NCI-H446 (cell line): ENCODE measurements around the gene ABCG4.
"Not testable (repeated sequence)": the region's sequence is repeated elsewhere in the genome, so short reads cannot be mapped to it uniquely, and the experiment has no call there.

ENCODE experiments used
- DNase-seq, 2 experiments: peaks; one replicate each; lab custom pipeline; 2025; lab: John Stamatoyannopoulos, UW

The ABCG4 gene

DNA sequence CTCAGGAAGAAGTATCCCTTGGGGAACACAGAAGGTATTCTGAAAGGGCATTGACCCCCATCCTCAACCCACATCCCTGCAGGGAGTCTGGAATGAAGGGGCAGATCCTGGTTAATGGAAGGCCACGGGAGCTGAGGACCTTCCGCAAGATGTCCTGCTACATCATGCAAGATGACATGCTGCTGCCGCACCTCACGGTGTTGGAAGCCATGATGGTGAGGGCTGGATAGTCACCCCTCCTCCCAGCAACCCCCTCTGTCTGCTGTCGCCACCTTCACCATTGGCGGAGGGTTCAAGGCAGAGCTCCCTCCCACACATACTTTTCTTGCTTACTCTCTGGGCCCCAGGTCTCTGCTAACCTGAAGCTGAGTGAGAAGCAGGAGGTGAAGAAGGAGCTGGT lies 5.3 kb downstream of the ABCG4 start:
- DNase-seq = no peak

DNA sequence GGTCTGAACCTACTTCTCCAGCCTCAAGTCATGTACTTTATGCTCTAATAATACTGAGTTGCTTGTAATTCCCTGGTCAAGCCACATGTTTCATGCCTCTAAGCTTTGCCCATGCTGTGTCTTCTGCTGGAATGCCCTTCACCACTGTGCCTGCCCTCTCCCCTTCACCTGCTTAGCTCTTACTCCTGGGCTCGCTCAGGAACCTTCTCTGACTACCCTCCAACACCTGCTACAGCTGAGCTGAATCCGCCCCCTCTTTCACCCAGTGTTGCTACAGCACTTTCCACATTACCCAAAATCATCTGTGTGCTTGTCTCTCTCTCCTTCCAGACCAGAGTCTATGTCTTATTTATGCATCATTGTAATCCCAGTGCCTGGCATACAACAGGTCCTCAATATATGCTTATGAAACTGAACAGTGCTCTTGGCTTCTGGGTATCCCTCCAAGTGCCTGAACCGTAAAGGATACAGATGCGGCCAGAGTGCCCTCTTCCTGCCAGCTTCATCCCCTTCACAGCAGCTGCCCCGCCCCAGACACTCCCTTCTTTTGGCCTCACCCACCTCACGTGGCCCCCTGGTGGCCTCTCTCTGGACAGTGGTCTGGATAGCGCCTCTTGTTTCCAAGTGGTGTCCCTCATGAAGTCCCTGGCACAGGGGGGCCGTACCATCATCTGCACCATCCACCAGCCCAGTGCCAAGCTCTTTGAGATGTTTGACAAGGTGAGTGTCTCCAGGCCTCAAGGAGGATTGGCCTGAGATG lies 7.1 kb downstream of the ABCG4 start:
- DNase-seq = no peak

DNA sequence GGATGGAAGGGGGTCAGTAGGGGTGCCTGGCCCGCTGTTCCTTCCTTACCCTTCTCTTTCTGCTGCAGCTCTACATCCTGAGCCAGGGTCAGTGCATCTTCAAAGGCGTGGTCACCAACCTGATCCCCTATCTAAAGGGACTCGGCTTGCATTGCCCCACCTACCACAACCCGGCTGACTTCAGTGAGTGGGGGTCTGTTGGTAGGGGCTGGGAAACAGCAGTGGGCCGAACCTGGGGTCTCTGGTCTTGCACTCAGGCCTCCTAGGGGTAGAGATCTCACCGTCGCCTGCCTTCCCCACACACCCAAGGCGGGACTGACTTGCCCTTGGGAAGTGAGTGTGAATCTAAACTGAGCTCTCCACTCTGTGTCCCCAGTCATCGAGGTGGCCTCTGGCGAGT lies 7.6 kb downstream of the ABCG4 start:
- DNase-seq = no peak

DNA sequence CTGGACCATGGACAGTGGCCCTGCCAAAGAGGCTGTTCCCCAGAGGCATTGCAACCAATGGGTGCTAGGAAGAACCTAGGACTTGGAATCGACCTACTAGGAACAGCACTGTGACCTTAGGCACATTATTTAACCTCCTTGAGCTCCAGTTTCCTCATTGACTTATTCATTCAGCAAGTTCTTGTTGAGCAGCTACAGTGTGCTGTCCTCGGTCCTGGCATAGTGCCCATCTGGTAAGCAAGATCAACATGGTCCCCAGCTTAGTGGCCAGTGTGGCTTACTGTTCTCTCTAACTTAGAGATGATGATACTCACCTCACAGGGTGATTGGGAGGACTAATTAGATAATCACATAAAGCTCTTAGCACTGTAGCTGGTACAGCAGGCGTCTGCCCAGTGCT lies 8.2 kb downstream of the ABCG4 start:
- DNase-seq = no peak

DNA sequence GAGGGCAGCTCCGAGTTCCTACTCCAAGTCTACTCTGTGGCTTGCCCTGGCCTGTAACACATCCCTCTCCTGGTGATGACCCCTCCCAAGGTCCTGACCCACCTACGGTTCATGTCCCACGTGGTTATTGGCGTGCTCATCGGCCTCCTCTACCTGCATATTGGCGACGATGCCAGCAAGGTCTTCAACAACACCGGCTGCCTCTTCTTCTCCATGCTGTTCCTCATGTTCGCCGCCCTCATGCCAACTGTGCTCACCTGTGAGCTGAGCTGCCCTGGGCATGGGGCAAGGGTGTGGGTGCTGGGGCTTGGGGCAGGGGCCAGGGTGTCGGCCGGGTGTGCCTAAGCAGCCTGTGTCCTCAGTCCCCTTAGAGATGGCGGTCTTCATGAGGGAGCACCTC lies 9.6 kb downstream of the ABCG4 start:
- no peak for DNase-seq

DNA sequence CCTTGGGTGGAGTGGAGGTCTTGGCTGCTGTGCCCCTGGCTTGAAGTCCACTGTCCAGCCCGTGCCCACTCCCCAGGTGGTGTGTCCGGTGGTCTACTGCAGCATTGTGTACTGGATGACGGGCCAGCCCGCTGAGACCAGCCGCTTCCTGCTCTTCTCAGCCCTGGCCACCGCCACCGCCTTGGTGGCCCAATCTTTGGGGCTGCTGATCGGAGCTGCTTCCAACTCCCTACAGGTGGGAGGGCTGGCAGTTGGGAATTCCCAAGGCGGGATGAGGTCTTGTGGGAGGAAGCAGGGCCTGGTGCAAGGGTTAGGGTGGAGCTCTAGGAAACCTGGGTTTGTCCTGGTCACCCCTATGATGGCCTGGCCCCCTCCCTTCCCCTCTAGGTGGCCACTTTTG lies 11.3 kb downstream of the ABCG4 start:
- no peak for DNase-seq

DNA sequence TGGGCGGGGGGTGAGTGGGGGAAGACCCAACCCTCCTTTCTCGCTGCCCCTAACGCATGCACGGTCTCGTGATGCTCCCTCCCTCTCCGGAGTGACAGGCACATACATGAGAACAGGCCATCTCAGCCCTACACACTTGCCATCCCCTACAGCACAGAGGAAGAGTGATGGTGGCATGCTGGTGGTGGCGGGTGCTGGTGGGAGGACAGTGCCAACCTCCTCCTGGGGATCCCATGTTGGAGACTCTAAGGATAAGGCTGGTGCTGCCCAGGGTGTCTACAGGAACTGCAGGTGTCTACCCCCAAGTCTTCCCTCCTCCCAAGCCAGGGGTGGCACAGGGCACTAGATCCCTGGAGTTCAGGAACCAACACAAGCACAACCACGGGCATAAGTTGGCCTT lies 13.0 kb downstream of the ABCG4 start:
- DNase-seq = no peak

DNA sequence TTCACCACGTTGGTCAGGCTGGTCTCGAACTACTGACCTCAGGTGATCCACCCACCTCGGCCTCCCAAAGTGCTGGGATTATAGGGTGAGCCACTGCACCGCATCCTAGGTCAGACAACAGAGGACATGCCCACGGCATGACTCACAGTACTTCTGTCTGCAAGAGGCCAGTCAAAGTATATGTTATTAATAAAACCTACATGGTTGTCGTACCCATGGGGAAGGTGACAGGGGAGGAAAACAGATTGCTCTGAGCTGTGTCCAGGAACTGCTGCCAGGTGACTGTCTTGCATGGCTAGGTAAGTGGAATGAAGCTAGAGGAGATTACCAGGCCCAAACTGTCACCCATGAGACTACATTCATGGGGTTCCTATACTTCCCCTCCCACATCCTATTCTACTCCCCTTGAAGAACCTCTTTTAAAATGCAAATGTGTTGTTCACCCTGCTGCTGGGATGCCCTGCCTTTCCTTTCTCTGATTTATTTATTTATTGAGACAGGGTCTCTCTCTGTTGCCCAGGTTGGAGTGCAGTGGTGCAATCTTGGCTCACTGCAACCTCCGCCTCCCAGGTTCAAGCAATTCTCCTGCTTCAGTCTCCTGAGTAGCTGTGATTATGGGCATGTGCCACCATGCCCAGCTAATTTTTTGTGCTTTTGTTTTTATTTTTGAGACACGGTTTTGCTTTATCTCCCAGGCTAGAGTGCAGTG lies 17.7 kb downstream of the ABCG4 start:
- DNase-seq = no peak

DNA sequence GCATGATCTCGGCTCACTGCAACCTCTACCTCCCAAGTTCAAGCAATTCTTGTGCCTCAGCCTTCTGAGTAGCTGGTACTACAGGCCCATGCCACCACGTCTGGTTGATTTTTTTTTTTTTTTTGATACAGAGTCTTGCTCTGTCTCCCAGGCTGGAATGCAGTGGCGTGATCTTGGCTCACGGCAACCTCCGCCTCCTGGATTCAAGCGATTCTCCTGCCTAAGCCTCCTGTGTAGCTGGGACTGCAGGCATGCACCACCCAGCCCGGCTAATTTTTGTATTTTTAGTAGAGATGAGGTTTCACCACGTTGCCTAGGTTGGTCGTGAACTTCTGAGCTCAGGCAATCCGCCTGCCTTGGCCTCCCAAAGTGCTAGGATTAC lies 18.2 kb downstream of the ABCG4 start:
- DNase-seq = not testable (repeated sequence)

DNA sequence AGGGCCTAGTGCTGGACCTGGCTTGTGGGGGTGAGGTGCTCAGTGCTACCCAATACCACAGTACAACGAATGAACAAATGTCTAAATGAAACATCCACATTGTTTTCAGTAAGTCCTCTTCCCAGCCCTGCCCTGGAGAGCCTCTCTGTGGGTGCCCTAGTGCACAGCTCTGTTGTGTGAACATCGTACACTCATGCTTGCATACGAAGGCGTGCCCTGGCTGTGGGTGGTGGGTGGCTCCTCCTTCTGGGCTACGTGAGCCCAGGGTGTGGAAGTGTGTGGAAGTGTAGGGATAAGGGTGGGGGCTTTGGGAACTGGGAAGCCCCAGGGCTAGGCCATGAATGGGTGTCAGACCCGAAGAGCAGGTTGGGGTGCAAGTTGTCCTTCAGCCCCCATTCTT lies 19.1 kb downstream of the ABCG4 start:
- no peak for DNase-seq

DNA sequence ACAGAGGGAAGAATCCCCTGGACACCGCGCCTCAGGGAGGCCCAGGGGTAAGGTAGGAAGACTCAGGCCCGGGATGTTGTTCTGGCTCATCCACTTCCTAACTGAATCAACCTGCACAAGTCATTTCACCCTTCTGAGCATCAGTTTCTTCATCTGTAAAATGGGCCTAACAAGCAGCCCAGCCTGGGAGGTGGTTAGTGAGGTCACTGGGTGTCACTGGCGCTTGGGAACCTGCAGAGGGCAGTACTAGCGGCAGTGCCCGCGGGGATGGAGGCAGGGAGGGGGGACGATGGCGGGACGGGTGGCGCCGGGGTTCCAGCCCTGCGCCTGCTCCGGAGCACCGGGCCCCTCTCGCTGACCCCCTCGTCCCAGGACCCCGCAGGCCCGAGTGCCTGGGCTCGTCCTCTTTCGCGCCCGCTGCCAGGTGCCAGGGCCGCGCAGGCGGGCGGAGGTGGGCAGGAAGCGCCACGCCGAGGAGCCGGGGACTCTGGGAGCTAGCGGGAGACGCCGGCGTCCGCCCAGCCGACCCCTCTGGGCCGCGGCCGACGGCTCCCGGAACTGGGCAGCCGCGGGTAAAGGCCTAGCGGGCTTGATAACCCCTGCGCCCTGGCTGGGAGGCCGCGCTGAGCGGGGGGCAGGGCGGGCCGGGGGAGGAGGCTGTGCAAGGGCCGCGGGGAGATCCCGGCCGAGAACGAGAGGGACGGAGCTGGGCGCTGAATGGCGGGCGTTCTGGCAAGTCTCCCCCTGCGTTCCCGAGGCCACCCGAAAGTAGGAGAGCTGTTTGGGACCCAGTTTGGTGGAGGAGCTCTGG lies 19.8 kb downstream of the ABCG4 start, which contains the start of gene NLRX1:
Gene NLRX1, plus strand, starts transcription at position 255 of the 811 bp plus-strand sequence. CDS start 2,679 bp downstream, outside the sequence.
- peak in 1 of 2 experiments; percentile 62 for DNase-seq

DNA sequence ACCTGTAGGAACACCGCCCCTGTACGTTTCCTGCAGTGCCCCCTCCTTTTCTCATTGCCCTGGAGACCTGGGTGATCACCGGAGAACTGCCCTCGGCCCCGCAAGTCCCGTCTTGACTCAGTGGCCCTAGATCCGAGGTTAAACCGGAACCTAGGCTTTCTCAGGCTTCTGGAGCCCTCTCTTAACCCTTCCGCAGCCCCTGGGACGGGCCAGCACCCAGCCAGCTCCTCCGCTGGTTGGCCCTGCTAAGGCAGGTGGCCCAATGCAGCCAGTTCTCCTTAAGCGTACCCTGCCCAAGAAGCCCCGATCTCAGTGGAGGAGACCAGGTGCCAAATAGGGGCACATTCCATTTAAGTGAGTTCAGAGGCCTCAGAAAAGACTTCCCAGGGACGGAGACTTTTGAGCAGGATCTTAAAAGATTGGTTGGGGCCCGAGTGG lies 20.4 kb downstream of the ABCG4 start:
- DNase-seq = no peak

DNA sequence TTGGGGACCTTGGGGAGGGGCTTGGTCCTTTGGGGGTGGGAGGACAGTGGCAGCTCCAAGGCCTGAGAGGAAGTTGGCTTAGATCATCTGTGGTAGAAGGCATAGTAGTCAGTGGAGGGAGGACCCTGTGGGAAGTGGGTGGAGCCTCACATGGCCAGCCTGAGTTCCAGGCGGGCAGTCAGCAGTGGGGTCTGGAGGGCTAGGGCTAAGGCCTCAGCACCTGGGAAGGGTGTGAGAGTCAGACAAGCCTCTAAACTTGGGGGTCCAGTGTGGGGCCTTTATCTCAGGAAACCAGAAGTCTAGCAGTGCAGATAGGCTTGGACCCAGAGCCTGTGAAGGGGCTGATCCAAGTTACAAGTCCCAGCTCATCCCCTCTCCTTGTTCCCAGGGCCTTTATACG lies 23.7 kb downstream of the ABCG4 start:
- no peak for DNase-seq

DNA sequence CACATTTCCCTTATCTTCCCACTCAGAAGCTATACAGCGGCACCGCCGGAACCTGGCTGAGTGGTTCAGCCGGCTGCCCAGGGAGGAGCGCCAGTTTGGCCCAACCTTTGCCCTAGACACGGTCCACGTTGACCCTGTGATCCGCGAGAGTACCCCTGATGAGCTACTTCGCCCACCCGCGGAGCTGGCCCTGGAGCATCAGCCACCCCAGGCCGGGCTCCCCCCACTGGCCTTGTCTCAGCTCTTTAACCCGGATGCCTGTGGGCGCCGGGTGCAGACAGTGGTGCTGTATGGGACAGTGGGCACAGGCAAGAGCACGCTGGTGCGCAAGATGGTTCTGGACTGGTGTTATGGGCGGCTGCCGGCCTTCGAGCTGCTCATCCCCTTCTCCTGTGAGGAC lies 24.6 kb downstream of the ABCG4 start:
- no peak for DNase-seq

DNA sequence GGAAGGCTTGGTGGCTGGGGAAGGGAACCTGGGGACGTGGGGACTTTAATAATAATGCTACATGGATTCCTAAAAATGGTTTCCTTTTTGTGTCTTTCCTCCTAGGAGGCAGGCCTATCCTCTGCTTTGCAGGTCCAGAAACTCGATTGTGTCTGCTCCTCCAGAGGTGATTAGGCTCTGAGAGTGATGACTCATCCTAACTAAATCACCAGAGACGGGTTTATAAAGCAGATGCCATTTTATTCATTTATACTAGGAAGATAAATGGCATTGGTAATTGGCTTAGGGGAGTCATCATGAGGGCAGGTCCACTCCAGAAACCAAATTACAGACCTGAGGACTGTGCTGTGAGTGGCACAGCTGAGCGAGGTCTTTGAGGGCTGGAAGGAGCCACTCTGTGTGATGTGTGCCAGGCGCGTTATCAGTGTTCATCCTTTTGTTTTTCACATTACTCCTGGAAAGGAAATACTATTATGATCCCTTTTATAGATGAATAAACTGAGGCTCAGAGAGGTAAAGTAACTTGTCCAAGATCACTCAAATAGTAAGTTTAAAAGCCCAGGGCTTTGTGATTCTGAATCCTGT lies 26.7 kb downstream of the ABCG4 start:
- no peak for DNase-seq

DNA sequence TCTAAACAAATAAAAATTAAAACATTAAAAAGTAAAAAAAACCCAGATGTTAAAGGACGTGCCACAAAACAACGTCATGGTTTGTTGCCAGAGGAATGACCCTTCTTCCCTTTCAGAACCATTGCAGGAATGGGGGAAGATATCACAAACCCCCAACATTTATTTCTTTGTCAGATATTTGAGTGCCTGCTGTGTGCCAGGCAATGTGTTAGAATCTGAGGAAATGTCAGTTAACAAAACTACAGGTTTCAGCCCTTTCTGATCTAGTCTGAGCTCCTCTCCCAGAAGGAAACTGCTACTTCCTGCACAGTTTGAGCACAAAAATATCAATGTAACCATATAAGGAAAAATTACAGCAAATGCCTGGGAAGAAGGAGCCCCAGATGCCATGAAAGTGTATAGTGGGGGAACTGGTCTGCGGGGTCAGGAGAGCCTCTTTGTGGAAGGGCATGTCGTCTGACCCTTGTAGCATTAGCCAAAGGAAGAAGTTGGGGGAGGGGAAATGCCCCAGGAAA lies 29.4 kb downstream of the ABCG4 start:
- no peak for DNase-seq

DNA sequence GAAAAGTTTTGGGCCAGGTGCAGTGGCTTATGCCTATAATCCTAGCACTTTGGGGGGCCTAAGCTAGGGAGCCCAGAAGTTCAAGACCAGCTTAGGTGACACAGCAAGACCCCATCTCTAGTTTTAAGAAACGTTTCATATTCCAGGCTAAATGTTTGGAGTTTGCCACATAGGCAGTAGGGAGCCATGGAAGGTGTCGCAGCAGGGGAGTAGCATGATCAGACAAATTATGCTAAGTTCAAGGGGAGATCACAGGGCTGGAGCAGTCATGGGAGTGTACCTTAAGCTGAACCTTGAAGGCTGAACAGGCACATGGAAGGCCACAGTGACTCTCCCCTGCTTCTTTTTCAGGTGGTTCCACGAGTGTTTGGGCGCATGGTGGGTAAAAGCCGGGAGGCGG lies 30.5 kb downstream of the ABCG4 start:
- DNase-seq = no peak

DNA sequence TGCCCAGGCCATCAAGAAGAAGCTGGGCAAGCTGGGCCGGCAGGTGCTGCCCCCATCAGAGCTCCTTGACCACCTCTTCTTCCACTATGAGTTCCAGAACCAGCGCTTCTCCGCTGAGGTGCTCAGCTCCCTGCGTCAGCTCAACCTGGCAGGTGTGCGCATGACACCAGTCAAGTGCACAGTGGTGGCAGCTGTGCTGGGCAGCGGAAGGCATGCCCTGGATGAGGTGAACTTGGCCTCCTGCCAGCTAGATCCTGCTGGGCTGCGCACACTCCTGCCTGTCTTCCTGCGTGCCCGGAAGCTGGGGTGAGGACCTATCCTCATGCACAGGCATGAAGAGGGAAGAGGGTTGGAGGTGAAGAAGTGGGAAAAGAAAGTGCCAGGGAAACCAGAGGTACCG lies 31.1 kb downstream of the ABCG4 start:
- DNase-seq = no peak

DNA sequence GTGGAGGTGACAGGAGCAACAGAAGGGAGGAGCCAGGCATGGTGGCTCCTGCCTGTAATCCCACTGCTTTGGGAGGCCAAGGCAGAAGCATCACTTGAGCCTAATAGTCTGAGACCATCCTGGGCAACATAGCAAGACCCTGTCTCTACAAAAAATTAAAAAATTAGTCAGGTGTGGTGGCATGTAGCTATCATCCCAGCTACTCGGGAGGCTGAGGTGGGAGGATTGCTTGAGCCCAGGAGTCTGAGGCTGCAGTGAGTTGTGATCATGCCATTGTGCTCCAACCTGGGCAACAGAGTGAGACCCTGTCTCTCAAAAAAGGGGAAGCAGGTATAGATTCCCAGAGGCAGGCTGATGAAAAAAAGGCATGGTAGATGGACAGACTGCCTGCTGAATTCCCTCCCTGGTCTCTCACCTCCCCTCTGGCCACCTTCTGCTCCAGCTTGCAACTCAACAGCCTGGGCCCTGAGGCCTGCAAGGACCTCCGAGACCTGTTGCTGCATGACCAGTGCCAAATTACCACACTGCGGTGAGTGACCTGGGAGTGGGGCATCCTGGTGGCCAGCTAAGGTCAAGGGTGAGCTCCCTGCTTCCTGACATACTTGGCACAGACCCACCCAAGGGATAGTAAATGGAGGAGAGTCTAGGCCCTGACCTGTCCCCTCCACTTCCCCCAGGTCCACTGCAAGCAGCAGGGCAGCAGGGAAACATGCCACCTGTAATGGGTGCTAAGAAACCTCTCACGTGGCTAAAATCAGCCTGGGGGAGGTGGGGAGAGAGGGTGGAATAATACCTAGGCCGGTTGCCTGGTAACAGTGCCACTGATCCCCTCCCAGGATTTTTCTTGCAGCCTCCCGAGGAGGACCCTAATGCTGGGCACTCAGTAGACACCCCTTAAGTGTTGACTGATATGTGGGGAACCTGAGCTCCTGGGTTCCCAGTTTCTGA lies 32.2 kb downstream of the ABCG4 start:
- no peak for DNase-seq

DNA sequence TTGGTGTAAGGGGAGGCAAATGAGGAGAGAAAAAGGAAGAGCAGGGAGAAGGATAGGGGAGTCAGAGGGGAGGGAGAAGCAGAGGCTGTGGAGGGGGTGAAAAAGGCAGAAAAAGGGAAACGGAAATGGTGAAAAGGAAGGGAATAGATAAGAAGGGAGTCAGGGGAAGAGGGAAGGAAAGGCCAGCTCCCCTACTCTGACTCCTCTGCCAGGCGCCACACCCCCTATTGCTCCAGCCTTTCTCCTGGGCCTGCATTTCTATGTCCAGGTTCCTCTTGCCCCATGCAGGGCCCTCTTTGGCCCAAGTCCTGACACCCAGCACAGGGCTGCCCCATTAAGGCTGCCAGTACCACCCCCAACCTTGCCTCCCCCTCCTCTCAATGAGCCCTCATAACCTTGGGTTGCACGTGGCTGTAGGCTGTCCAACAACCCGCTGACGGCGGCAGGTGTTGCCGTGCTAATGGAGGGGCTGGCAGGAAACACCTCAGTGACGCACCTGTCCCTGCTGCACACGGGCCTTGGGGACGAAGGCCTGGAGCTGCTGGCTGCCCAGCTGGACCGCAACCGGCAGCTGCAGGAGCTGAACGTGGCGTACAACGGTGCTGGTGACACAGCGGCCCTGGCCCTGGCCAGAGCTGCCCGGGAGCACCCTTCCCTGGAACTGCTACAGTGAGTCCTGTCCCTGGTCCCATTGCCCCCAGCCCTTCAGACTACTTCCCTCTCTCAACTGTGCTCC lies 33.0 kb downstream of the ABCG4 start:
- DNase-seq = no peak
